Astrocyte of the spinal cord (primary cell): Measurements from ENCODE around the gene NHS.

Source experiments
- DNase-seq: peaks from one replicate; pipeline ENCODE4 v3.0.0; 2011; ENCODE audit warnings: low read depth, low spot score
- H3K4me3 ChIP-seq: 2 replicates; pipeline ENCODE4 v1.5.1; 2011; ENCODE audit warnings: low read depth, mild to moderate bottlenecking, low read length, moderate library complexity
- CTCF ChIP-seq: IDR thresholded peaks from 2 replicates; pipeline ENCODE4 v1.5.1; 2012; ENCODE audit warnings: low read depth, mild to moderate bottlenecking, low read length, inconsistent platforms
- in situ Hi-C: cut with HindIII; loops from 2 replicates; pipeline ENCODE4 v1.10.0; 2017; ENCODE audit warnings: low sequenced_read_pairs

Gene NHS

GRCh38 chrX:17748684-17749083 lies 373.7 kb downstream of the NHS start:
- no peak for TF ChIP-seq CTCF
- no peak for DNase-seq
- no peak overlapping the region for H3K4me3 ChIP-seq
- in situ Hi-C loops = no loop called here

GRCh38 chrX:17750436-17750835 lies 375.4 kb downstream of the NHS start:
- H3K4me3 ChIP-seq = no peak overlapping the region
- no peak for DNase-seq
- in situ Hi-C loops = no loop called here
- no peak for TF ChIP-seq CTCF

GRCh38 chrX:17758382-17758781 lies 383.4 kb downstream of the NHS start:
- H3K4me3 ChIP-seq = no peak overlapping the region
- DNase-seq = no peak
- in situ Hi-C loops = no loop called here
- TF ChIP-seq CTCF = no peak

GRCh38 chrX:17759990-17760389 lies 385.0 kb downstream of the NHS start:
- H3K4me3 ChIP-seq = no peak overlapping the region
- no peak for TF ChIP-seq CTCF
- in situ Hi-C loops = no loop called here
- DNase-seq = no peak

- DNase-seq = no peak
- in situ Hi-C loops = no loop called here
- no peak overlapping the region for H3K4me3 ChIP-seq
- no peak for TF ChIP-seq CTCF
These were observed 392.7 kb downstream of the NHS start for GRCh38 chrX:17767734-17768133.

- no peak for DNase-seq
- TF ChIP-seq CTCF = no peak
- H3K4me3 ChIP-seq = no peak overlapping the region
- in situ Hi-C loops = no loop called here
These were observed 394.0 kb downstream of the NHS start for GRCh38 chrX:17768997-17769396.

GRCh38 chrX:17769701-17770269 lies 394.8 kb downstream of the NHS start:
- H3K4me3 ChIP-seq = no peak overlapping the region

More at GRCh38 chrX:17769701-17770269, 394.8 kb downstream of the NHS start:
- no peak for TF ChIP-seq CTCF
- in situ Hi-C loops = no loop called here
- no peak for DNase-seq
